HepG2 (cell line): ENCODE measurements around the gene HOXC9. TPM values are rescaled to one million over a fixed set of nuclear protein-coding genes. Genes with fewer than 3 reads are reported as not detected.

Experiments
- ARHGAP35 ChIP-seq: sonication (generic); formaldehyde crosslinking; IDR thresholded peaks from 2 replicates; pipeline ENCODE4 v1.9.0; 2022; ENCODE audit warnings: mild to moderate bottlenecking, inconsistent platforms, moderate library complexity, missing genetic modification reagents, borderline replicate concordance
- ARID2 ChIP-seq: sonication (generic); formaldehyde crosslinking; IDR thresholded peaks from 2 replicates; pipeline ENCODE4 v1.8.1; 2022; ENCODE audit warnings: mild to moderate bottlenecking, missing genetic modification reagents, borderline replicate concordance
- BCL6 ChIP-seq: IDR thresholded peaks from 2 replicates; pipeline ENCODE4 v1.6.1; 2016; ENCODE audit warnings: missing genetic modification reagents, missing compliant biosample characterization
- EP300 ChIP-seq, 3 experiments: sonication (generic) in 1 of 3; formaldehyde crosslinking in 1 of 3; IDR thresholded peaks; 2 replicates each; pipeline versions ENCODE4 v1.5.1 to v1.6.1; 2011 to 2020; ENCODE audit warnings: low read depth in 2 of 3, low read length in 2 of 3, borderline replicate concordance in 1 of 3, improper control_type of control experiment in 1 of 3, mild to moderate bottlenecking in 1 of 3, missing genetic modification reagents in 1 of 3, moderate library complexity in 1 of 3
- HDAC1 ChIP-seq: sonication (generic); formaldehyde crosslinking; IDR thresholded peaks from 2 replicates; pipeline ENCODE4 v1.5.1; 2020; ENCODE audit warnings: mild to moderate bottlenecking, missing genetic modification reagents
- HNF4A ChIP-seq: sonication (generic); formaldehyde crosslinking; IDR thresholded peaks from 2 replicates; pipeline ENCODE4 v1.4.0; 2020; ENCODE audit warnings: missing genetic modification reagents
- HOXA3 ChIP-seq: sonication (generic); formaldehyde crosslinking; IDR thresholded peaks from 2 replicates; pipeline ENCODE4 v1.5.0; 2020; ENCODE audit warnings: missing genetic modification reagents
- MTA1 ChIP-seq: sonication (generic); formaldehyde crosslinking; IDR thresholded peaks from 2 replicates; pipeline ENCODE4 v1.4.0; 2020; ENCODE audit warnings: missing genetic modification reagents, mild to moderate bottlenecking, borderline replicate concordance
- NFYC ChIP-seq: IDR thresholded peaks from 2 replicates; pipeline ENCODE4 v1.6.1; 2016; ENCODE audit warnings: missing genetic modification reagents, missing compliant biosample characterization
- RXRA ChIP-seq: sonication (generic); formaldehyde crosslinking; IDR thresholded peaks from 2 replicates; pipeline ENCODE4 v1.5.1; 2020; ENCODE audit warnings: missing genetic modification reagents
- SALL1 ChIP-seq: sonication (generic); formaldehyde crosslinking; IDR thresholded peaks from 2 replicates; pipeline ENCODE4 v1.8.0; 2022; ENCODE audit warnings: mild to moderate bottlenecking, missing genetic modification reagents
- ZNF232 ChIP-seq: sonication (generic); formaldehyde crosslinking; IDR thresholded peaks from 2 replicates; pipeline ENCODE4 v1.4.0; 2020; ENCODE audit warnings: missing genetic modification reagents, borderline replicate concordance
- ZNF431 ChIP-seq: sonication (generic); formaldehyde crosslinking; IDR thresholded peaks from 2 replicates; pipeline ENCODE4 v1.9.0; 2022; ENCODE audit warnings: missing genetic modification reagents, low read depth, mild to moderate bottlenecking, borderline replicate concordance
- polyA plus RNA-seq, 8 experiments: library from polyadenylated mRNA; depleted of rRNA in 3 of 8; stranded (reverse) in 7 of 8; unstranded in 1 of 8; fragments of >200 nt; fragmentation: Illumina TruSeq in 4 of 8; extraction: Trizol in 4 of 8; gene quantifications; 2 replicates each; pipeline versions ENCODE4 v1.2.1 to v1.2.3, GENCODE V29; 2011 to 2016; ENCODE audit warnings: low read depth in 4 of 8, missing spikeins in 1 of 8, mixed read lengths in 1 of 8; ENCODE audit not compliant: insufficient read depth in 1 of 8
- total RNA-seq, 5 experiments: library from RNA; depleted of rRNA; stranded (reverse); fragments of >200 nt; fragmentation: Illumina TruSeq; extraction: Trizol; gene quantifications; 2 replicates each; pipeline ENCODE4 v1.2.3, GENCODE V29; 2016; ENCODE audit warnings: low read depth in 1 of 5
- TF ChIP-seq, protein P1 (sequence below): sonication (generic); formaldehyde crosslinking; IDR thresholded peaks from 2 replicates; pipeline ENCODE4 v1.5.0; 2020; ENCODE audit warnings: mild to moderate bottlenecking, missing genetic modification reagents, borderline replicate concordance
- TF ChIP-seq, protein P2 (sequence below): IDR thresholded peaks from 2 replicates; pipeline ENCODE4 v1.6.1; 2018; ENCODE audit warnings: missing genetic modification reagents, mild to moderate bottlenecking, missing compliant biosample characterization
- TF ChIP-seq, protein P3 (sequence below): sonication (generic); formaldehyde crosslinking; IDR thresholded peaks from 2 replicates; pipeline ENCODE4 v1.4.0; 2020; ENCODE audit warnings: missing genetic modification reagents
- TF ChIP-seq, protein P4 (sequence below): sonication (generic); formaldehyde crosslinking; IDR thresholded peaks from 2 replicates; pipeline ENCODE4 v1.4.0; 2020; ENCODE audit warnings: missing genetic modification reagents

The HOXC9 gene
- total and polyA plus RNA-seq, 2 of the 13 experiments (the other 11 are each of a cell fraction or from before 2014, with no cell fraction given), result 0.11 to 1.1 TPM

DNA sequence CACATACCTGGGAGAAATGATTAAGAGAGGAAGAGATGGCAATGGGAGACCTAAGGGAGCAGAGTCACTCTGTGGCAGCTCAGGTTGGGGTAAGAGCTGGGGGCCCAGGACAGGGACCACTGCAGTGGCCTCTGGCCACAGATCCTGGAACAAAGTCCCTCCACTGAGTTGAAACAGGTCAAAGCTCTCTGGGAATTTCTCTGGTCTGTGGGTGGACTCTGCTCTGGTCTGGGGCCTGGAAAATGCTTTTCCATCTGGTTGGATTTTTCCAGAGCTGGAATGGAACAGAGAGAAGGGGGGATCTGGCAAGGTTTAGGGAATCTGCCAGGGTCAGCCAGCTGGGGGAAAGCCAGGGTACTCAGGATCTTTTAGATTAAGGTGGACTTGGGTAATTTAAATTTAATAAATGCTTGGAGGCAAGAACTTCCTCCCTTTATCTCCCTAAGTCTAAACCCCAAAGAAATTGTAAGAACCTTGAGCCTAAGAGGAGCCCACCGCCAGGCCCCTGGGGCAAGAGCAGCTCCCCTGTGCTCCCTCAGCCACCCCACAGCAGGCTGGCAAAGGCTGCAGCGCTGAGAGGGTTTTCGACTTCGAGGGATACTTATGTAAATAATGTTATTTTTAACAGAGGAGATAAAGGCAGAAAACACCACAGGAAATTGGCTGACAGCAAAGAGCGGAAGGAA is 11.3 kb upstream of the HOXC9 start (continued):
- TF ChIP-seq, protein P1, sequence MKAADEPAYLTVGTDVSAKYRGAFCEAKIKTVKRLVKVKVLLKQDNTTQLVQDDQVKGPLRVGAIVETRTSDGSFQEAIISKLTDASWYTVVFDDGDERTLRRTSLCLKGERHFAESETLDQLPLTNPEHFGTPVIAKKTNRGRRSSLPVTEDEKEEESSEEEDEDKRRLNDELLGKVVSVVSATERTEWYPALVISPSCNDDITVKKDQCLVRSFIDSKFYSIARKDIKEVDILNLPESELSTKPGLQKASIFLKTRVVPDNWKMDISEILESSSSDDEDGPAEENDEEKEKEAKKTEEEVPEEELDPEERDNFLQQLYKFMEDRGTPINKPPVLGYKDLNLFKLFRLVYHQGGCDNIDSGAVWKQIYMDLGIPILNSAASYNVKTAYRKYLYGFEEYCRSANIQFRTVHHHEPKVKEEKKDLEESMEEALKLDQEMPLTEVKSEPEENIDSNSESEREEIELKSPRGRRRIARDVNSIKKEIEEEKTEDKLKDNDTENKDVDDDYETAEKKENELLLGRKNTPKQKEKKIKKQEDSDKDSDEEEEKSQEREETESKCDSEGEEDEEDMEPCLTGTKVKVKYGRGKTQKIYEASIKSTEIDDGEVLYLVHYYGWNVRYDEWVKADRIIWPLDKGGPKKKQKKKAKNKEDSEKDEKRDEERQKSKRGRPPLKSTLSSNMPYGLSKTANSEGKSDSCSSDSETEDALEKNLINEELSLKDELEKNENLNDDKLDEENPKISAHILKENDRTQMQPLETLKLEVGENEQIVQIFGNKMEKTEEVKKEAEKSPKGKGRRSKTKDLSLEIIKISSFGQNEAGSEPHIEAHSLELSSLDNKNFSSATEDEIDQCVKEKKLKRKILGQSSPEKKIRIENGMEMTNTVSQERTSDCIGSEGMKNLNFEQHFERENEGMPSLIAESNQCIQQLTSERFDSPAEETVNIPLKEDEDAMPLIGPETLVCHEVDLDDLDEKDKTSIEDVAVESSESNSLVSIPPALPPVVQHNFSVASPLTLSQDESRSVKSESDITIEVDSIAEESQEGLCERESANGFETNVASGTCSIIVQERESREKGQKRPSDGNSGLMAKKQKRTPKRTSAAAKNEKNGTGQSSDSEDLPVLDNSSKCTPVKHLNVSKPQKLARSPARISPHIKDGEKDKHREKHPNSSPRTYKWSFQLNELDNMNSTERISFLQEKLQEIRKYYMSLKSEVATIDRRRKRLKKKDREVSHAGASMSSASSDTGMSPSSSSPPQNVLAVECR, result peak; percentile 13; the same call in 1 of the 2 replicates
- TF ChIP-seq ARHGAP35 (CRISPR knock-in tag) (no peak), NFYC (CRISPR knock-in tag) (no peak), BCL6 (0 out of 2 replicates have a peak, but pooled peaks have one; percentile 10), RXRA (0 out of 2 replicates have a peak, but pooled peaks have one; percentile 13), HOXA3 (CRISPR knock-in tag) (peak; percentile 31; the same call in 1 of the 2 replicates), ARID2 (no peak), EP300 (IDR thresholded peaks at IDR 0.05; ENCODE audit: low read depth in 2 of 2, low read length in 2 of 2) (peak in 1 of 2 experiments; percentile 35; a peak in 1 of 4 replicates), EP300 (CRISPR knock-in tag; IDR thresholded peaks at IDR 0.05; ENCODE audit: borderline replicate concordance) (no peak), MTA1 (CRISPR knock-in tag) (0 out of 2 replicates have a peak, but pooled peaks have one; percentile 22), SALL1 (CRISPR knock-in tag) (peak; percentile 34; the same call in 1 of the 2 replicates), HDAC1 (CRISPR knock-in tag) (0 out of 2 replicates have a peak, but pooled peaks have one; percentile 17), HNF4A (CRISPR knock-in tag) (peak; percentile 88), ZNF232 (CRISPR knock-in tag) (peak; percentile 37; the same call in 1 of the 2 replicates), ZNF431 (CRISPR knock-in tag) (0 out of 2 replicates have a peak, but pooled peaks have one; percentile 28)
- TF ChIP-seq, protein P2, sequence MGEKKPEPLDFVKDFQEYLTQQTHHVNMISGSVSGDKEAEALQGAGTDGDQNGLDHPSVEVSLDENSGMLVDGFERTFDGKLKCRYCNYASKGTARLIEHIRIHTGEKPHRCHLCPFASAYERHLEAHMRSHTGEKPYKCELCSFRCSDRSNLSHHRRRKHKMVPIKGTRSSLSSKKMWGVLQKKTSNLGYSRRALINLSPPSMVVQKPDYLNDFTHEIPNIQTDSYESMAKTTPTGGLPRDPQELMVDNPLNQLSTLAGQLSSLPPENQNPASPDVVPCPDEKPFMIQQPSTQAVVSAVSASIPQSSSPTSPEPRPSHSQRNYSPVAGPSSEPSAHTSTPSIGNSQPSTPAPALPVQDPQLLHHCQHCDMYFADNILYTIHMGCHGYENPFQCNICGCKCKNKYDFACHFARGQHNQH (CRISPR knock-in tag), result no peak
- TF ChIP-seq, protein P3, sequence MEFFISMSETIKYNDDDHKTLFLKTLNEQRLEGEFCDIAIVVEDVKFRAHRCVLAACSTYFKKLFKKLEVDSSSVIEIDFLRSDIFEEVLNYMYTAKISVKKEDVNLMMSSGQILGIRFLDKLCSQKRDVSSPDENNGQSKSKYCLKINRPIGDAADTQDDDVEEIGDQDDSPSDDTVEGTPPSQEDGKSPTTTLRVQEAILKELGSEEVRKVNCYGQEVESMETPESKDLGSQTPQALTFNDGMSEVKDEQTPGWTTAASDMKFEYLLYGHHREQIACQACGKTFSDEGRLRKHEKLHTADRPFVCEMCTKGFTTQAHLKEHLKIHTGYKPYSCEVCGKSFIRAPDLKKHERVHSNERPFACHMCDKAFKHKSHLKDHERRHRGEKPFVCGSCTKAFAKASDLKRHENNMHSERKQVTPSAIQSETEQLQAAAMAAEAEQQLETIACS, result no peak
- TF ChIP-seq, protein P4, sequence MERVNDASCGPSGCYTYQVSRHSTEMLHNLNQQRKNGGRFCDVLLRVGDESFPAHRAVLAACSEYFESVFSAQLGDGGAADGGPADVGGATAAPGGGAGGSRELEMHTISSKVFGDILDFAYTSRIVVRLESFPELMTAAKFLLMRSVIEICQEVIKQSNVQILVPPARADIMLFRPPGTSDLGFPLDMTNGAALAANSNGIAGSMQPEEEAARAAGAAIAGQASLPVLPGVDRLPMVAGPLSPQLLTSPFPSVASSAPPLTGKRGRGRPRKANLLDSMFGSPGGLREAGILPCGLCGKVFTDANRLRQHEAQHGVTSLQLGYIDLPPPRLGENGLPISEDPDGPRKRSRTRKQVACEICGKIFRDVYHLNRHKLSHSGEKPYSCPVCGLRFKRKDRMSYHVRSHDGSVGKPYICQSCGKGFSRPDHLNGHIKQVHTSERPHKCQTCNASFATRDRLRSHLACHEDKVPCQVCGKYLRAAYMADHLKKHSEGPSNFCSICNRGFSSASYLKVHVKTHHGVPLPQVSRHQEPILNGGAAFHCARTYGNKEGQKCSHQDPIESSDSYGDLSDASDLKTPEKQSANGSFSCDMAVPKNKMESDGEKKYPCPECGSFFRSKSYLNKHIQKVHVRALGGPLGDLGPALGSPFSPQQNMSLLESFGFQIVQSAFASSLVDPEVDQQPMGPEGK (CRISPR knock-in tag), result peak; percentile 44; the same call in 1 of the 2 replicates
